Medulla oblongata (tissue), 1 donor: Measurements from ENCODE around the gene SEMA6A.
"Not testable (repeated sequence)": the region's sequence is repeated elsewhere in the genome, so short reads cannot be mapped to it uniquely, and the experiment has no call there.

Source experiments
- DNase-seq: peaks from one replicate; pipeline ENCODE4 v3.0.0-alpha.2; 2015; ENCODE audit errors: extremely low spot score

The SEMA6A gene

DNA sequence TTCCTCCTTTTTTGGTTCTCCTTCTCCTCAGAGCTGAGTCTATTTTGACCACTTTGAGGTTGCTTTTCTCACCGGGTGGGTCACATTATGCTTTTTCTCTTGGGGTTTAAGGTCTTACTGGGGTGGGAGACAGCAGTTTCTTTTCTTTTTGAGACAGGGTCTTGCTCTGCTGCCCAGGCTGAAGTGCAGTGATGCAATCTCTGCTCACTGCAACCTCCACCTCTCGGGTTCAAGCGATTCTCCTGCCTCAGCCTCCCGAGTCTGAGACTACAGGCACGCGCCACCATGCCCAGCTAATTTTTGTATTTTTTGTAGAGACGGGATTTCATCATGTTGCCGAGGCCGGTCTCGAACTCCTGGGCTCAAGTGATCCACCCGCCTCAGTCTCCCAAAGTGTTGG is 51.4 kb downstream of the SEMA6A start:
- DNase-seq, result not testable (repeated sequence)

DNA sequence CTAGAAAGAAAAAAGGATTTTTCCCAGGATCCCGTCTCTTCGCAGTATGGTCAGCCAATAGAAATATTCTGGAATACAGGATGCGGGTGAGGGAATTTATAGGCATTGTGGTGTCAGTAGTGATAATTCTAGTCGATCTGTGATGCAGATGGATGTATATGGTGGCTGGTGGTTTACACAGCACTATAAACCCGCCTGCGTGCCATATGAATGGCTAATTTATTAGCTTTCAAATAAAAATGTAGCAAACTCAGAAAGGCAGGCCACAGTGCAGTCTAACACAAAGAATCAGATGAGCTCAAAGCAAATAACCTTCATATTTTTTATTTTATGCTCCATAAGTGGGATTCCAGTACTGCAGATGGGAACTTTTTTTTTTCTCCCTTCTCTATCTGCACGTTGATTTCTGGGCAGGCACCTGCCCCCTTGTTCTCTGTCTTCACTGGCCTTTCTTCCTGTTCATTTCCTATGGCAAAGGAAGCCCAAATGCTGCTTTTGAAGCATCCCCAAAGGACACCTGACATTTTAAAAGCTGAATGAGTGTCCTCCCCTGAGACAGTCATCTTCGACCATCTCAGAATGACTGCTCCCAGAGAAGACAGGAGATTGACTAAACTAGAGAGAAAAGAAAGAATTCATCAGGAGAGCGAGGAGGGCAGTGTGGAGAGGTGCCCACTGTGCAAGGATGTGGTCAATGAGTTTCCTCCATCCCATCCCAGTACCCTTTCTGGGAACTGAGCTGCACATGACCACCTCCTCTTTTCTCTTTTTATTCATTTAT is 52.1 kb downstream of the SEMA6A start:
- DNase-seq, result no peak

DNA sequence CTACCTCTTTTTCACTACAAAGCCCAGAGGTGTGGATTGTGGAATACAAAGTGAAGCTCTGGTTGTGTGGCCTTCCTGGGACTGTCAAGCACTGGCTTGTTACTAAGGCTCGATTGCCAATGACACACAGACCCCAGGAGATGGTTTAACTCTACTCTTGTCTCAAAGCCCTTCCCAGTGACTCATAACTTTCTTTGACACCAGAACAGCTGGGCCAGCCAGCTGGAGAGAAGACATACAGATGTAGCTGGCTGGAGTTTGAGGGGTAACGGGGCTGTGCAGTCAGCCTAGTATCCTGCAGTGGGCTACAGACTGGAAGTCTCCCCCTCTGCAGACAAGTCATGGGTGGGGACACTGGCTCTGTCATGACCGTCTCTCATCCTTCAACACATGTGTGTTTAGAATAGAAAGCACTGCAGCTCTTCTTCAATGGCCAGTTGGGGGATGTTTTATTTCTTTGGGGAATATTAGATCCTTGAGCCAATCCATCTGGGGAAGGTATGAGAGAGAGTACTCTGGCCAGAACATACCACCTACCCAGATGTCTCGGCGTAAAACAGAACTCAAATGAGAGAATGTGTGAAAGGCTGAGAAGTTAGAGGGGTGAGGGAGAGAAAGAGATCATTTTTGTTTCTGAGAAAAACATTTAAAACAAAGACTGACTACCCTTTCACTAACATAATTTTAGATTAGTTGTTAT is 53.3 kb downstream of the SEMA6A start:
- no peak for DNase-seq

DNA sequence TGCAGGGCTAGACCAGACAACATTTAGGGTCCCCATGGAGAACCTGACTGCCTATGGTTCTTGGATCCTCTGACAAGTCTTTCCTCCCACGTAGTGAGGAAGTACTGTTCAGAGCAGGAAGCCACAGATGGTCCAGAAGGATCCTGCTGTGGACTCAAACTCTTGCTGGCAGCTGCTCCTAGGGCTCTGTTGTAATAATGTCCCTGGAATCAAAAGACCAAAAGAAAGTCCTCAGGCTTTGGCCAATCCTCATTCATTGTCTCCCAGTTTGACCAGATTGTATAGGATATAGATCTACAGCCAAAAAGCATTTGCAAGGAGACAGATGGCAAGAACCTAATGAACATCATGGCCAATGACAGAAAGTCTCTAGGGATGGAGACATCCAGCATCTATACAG is 53.9 kb downstream of the SEMA6A start:
- DNase-seq, result no peak

DNA sequence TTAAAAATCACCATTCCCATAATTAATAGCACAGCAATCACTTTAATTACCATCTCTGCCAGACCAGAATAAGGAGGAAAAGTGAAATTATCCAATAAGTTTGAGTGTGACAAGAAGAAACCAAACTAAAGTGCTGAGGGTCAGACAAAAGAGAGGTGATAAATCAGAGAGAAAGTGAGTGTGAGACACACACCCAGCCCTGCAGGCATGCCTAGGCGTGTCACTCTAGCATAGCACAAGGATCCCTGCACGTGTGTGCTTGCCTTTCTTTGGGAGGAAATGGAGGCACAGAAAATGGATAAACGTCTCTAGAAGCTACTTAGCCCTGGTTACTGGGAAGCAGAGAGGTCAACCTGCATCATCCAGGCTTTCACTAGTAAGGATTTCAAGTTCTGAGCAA is 56.2 kb downstream of the SEMA6A start:
- no peak for DNase-seq

DNA sequence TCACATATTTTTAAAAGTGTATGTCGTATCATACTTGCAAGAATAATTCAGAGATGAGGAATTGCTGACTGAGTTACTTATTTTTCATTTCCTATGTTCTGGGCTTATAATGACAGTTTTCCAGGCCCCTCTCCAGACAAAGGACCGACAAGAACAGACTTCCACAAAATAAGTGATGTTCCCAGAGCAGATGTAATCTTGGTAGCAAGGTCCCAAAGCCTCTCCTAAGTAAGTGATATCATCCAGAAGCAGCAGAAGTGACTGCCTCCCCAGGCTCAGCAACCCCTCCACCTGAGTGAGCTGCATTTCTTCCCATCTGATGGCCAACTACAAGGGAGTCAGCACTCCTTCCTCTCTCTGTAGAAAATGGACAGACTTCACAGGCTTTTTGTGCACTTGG is 57.1 kb downstream of the SEMA6A start:
- DNase-seq, result no peak

DNA sequence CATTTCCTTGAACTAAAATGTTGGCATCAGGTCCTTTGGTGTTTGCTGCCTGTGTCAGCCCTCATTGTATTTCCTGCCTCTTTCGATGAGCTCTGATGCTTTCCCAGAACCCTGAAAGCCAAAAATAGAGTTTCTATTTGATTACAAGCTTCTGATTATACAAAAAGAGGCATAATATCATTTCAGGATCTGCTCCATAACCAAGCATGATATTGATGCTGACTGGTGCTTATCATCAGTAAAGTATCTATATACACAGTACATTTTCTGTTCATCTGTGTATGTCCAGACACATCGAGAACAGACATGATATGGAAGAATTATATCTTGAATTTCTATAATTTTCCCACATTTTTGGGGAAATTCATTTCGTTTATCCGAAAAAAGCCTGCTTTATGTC is 58.6 kb downstream of the SEMA6A start:
- no peak for DNase-seq

DNA sequence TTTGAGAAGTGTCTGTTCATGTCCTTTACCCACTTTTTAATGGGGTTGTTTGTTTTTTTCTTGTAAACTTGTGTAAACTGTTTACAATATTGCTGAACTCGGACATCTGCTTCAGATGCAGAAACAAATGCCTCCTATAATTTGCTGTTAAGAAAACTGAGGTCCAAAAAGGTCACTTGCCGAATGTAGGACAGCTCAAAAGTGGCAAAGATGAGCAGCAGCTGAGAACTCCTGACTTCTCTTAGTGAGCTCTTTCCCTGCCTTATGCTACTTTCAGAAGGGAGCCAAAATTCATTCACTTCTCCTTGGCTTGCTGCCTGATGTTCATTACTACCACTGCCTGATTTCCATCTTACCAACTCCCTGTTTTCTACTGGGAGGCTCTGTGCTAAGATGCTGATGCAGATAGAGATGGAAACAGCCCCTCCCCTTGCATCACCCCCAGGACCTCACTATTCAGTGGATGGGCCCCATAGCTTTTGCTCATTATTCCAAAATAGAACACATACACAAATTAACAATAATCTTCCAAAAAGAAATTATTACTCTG is 60.1 kb downstream of the SEMA6A start:
- no peak for DNase-seq

DNA sequence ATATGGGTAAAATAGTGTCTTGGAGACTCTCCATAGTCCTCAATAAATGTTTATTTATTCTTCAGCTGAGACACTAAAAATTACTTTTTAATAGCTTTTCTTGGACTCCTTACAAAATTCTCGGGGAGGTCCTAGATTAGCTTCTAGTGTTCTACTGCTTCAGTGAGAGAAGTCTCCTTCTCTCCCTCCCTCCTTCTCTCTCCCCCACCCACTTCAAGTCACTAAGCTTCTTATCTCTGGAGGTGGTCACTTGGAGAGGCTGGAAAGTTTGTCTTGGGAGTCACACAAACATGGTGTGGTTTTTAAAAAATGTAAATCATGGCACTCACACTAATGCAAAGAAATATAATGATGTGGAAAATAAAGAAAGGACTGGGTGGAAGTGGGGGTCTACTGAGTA is 64.1 kb downstream of the SEMA6A start:
- no peak for DNase-seq

DNA sequence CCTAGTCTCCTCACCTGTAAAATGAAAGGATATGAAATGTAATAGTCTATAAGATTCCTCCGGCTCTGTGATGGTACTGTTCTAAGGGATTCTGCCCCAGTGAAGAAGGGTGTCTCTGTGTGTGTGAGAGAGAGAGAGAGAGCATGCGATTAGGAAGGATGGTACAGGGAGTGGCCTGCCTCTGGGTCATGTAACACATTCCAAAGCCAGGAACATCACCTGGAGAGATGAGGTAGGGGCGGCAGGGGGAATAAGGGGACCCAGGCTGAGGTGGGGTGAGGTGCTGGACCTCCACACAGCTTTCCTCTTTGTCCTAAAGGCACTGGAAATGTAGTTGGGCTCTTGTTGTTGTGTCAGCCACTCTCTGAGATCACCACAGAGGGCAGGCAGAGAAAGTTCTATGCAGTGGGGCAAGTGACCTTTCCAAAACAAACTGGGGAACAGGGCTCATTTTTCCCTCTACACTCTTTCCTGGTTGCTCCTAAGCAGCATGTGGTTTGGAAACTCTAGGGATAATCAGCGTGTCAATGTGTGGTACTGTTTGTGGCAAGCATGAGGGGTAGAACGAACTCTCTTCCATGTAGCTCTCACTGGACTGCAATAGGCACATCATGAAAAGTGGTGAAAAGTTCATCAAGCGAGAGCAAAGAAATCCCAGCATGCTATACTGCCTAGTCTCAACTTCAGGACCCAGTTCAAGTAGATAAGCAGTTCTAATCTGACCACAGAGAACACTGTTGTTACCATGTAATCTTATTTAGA is 65.0 kb downstream of the SEMA6A start:
- DNase-seq, result no peak

DNA sequence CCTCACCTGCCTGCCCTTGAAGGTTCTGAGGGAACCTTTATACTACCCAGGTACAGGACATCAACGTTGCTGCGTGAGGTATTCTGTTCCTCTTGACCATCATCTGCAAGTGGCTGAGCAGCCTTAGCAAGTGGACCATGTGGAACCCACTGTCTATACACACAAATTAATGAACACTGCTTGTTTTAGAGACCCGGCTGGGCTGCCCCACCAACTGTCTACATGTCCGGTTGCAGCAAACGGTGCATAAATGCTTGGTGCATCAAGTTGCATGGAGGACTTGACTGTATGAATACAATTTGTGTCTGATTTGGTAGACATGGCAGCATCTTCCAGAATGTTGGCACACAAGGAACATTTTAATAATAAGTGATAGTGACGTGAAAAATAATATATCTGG is 65.8 kb downstream of the SEMA6A start:
- no peak for DNase-seq

DNA sequence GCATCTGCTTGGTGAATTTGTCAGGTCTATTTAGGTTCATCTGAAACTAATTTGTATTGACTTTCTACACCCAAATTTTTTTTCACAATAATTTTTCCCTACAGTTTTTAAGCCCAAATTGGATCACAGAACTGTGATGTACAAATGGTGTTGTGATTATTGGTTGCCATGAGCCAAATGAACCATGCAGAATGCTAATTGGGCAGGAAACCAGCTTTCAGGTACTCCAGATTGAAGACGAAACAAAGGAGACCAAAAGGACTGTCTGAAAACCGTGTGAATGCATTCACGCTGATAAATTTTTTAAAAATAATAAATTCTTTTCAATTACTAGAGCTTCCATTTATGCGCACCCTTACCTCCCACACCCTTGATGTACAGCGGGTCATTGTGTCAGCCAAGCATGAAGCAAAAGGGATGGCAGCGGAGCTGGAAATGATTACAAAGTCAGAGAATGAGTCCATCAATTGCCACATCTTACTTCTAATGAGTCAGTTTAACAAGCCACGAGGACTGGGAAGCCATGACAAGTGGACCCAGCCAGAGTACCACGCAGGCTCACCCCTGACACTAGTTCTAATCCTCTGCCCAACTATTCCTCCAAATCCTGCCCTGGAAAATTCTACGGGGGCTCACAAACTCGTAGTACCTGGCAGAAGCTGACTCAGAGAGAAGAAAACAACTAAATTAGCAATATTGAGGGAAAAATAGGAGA is 66.5 kb downstream of the SEMA6A start:
- no peak for DNase-seq

DNA sequence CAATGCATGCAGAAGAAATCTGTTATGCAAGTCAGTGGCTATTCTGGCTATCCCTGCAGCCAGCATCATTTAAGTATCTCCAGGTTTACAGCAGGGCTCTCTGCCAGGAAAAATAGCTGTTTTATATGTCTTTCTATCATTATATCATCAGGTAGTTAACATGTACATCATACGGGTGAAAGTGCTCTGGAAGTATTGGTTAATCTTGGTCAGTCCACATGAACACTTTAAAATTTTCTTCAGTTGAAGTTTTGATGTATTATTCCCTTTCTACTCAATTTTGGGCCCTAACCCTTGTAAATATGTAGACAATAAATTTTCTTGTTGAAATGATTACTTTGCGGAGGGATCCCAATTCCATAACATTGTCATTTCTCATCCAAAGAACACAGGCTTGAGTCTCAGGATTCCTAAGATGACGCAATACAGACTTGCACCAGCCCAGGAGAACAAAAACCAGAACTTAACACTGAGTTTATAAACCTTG is 67.5 kb downstream of the SEMA6A start:
- DNase-seq, result no peak

DNA sequence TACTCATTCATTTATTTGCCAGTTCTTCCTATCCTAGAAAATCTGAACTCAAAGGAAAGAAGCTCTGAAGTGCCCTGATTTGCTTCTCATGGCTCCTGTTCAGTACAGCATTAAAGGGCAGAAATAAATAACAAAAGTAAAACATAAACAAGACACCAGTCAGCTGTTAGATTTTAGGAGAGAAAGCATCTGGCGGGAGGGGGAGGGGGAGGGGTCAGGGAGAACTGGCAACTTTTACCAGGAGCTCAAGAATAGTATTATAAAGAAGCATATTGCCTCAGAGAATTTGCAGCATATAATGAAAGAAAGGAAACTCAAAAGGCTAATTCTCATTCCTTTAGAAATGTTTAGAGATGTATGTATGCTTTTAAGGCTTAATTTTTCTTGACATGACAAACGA is 68.1 kb downstream of the SEMA6A start:
- no peak for DNase-seq

DNA sequence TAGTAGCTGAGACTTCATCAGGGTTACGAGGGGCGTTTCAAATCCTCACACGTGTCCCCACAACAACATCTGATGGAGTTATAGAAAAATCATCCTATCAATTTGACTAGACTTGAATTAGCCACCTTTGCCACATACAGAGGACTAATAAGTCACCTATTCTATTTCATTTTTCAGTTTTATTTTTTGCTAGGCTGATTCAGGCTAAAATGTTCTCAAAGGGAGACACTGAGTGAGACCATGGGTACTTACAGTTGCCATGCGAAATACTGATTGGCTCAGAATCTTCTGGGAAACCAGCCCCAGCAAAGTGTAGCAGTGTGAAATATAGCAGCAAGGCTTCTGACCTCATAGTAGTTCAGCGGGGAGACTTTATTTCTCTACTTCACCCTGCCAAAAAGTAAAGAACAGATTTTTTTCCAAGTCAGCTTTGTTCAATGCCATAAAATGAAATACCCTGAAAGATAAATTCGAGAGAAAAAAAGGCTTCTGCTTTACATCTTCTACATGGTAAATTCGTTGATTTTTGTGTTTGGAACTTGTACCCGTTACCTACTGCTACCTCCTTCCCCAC is 69.9 kb downstream of the SEMA6A start:
- no peak for DNase-seq

DNA sequence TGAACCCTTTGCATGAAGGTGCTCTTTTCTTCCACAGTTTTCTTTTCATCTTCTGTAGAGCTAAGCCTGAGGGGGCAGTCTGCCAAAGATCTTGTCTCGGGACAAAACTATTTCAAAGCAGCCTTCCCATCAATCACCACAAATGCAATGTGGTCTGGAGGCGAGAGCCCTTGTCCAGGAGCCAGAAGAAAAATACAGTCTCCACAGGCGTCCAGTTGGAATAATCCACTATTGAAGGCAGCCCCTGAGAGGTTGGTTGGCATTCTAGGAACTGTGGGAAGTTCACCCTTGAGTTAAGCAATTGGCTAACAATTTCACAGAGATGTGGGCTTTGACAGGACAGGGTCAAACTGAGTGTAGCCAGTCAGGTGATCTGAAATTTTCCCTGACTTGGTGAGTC is 72.0 kb downstream of the SEMA6A start:
- peak; percentile 77 for DNase-seq

DNA sequence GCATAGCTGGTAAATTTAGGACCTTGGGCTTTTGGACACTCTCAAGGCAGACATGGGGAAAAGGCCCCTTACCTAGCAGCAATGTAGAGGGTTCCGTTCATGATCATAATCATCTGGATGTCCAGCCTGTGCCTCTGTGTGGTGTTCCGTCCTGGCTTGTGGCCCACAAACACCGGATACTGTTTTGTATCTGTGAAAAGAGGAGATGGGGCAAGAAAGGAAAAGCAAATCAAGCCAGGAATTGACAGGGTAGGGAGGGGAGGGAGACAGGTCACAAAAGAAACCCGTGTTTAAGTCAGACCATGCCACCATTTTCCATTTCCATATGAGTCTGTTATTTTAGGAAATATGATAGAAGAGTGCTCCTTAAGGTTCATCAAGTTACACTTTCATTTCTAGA is 72.5 kb downstream of the SEMA6A start:
- no peak for DNase-seq

DNA sequence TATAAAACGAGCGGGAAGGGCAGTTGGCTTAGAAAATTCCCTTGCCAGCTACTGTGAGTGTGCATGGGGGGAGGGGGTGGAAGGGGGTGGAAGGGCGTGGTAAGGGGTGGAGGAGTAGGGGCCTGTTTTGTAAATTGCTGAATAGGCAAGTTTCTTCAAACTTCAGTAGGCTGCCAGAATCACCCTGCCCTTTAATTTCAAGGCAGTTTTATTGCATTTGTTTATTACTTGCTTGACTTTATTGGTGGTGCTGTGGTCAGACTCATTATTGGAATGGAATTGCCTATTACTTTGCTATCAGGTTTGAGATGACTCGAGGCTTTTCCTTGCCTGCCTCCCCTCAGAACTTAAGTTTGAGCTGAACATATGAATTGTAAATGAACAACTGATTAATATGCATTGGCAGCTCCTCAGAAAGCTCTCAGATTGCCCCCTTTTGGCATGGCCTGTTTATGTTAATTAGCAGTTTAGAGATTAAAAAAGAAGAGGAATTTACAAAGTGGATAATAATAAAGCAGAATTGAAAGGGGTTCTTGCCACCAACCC is 76.0 kb downstream of the SEMA6A start:
- no peak for DNase-seq

DNA sequence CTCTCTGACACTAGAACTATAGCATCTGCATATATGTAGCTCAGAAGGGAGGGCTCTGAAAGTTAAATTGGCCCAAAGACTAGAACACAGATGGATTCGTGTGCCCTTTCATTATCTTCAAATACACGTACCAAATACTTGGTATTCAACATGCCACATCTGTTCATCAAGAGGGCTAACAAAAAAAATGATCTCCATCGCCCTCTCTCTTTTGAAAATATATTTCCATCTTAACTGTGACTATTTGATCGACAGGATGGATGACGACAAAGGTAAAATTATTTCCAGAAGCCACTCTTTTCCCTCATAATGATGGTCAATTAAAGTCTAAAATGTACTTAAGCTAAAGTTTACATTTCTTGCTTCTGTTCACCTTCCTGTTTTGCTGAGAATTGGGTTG is 77.0 kb downstream of the SEMA6A start:
- DNase-seq, result no peak

DNA sequence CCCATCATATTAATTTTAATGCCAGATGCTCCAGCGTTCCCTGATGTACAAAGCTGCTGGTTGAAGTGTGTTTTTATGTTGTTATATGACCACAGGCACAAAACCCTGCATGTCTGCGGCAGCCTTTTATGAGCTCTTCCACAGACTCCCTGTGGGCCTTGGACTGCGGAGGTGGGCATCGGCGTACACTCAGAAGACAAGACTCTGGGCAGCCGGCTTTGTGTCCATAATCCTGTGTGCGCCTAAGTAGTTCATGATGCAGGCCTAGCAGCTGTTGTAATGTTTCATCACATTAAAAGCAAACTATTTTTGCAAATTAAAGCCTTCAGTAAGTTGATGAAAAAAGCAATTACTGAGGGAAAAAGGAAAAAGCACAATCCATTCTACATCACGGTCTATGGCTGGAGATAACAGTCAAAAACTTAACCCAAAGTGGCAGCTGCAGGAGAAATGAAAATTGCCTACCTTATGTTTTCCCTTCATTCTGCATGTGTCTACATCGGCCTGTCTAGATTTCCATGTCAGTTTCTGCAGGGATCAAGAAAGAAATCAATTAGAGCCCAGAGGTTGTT is 78.8 kb downstream of the SEMA6A start:
- DNase-seq, result no peak
